ENCODE data around the gene CTNND2. TPM values are rescaled to one million over a fixed set of nuclear protein-coding genes. Genes with fewer than 3 reads are reported as not detected.

CTNND2 gene
- total and polyA plus RNA-seq, 10 of the 15 experiments (the other 5 are each of a cell fraction or from before 2014, with no cell fraction given) = 0.02 to 0.16 (median 0.04) TPM; not detected in 7

GRCh38 chr5:11329679-11330078 is 574.6 kb downstream of the CTNND2 start:
- Histone ChIP-seq H3K27me3 (replicated peaks in 1 of 2; ENCODE audit: control insufficient read depth in 2 of 2, insufficient read depth in 2 of 2, low read length in 1 of 2) (no peaks in the 10 kb centered on the region), H3K36me3 (ENCODE audit: control insufficient read depth in 2 of 2, insufficient read depth in 2 of 2, low read length in 1 of 2) (no peaks in the 10 kb centered on the region), H2AFZ (ENCODE audit: control insufficient read depth, low read depth, low read length) (no peak overlapping the region), H3K27ac (ENCODE audit: control insufficient read depth, insufficient read depth) (no peak overlapping the region), H3K4me3 (no peak overlapping the region), H3K79me2 (ENCODE audit: control insufficient read depth, insufficient read depth, low read length) (no peaks in the 10 kb centered on the region), H3K4me2 (ENCODE audit: control insufficient read depth, insufficient read depth) (no peak overlapping the region), H3K9ac (ENCODE audit: control insufficient read depth, insufficient read depth, low read length) (no peak overlapping the region), H3K4me1 (ENCODE audit: control insufficient read depth, insufficient read depth, low read length) (no peaks in the 10 kb centered on the region), H4K20me1 (ENCODE audit: control insufficient read depth, insufficient read depth) (no peaks in the 10 kb centered on the region), H3K9me3 (replicated peaks; ENCODE audit: control insufficient read depth, insufficient read depth, low read length) (no peaks in the 10 kb centered on the region; the same call in 2 of the 3 replicates)
- 50% methylated on average over 5 of the region's 5 CpGs for WGBS (ENCODE audit: insufficient coverage, insufficient replicate concordance, low lambda C conversion rate, missing lambda C conversion rate)
- SMC1A ChIA-PET (ENCODE audit: uncharacterized antibody, unreplicated experiment) = no interaction called here
- DNase-seq (ENCODE audit: low read depth, low spot score) (no peak), FAIRE-seq (no peak), ATAC-seq (no peak)
- intact Hi-C loops (cut with micrococcal nuclease; ENCODE audit: unreplicated experiment) = no loop called here
- no TSS peak for BruUV-seq (replicated peaks)
- POLR2A ChIA-PET = no interaction called here
- RAD21 ChIA-PET (ENCODE audit: unreplicated experiment) = interaction anchor here (0.7 kb wide), 1 partner anchor 485 kb away, joined by 3 read pairs; no protein-coding TSS in a partner anchor
- TF ChIP-seq RAD51 (IDR thresholded peaks at IDR 0.05) (no peak), TCF7 (IDR thresholded peaks at IDR 0.05; ENCODE audit: borderline replicate concordance) (no peak), CREB1 (IDR thresholded peaks at IDR 0.05; ENCODE audit: low read depth) (no peak), NR2C1 (IDR thresholded peaks at IDR 0.05) (no peak), STAT3 (IDR thresholded peaks at IDR 0.05; ENCODE audit: low read depth, low read length) (no peak), TBL1XR1 (IDR thresholded peaks at IDR 0.05; ENCODE audit: low read depth, low read length) (no peak), YY1 (IDR thresholded peaks at IDR 0.05; ENCODE audit: low read depth, low read length) (no peak), ZNF24 (IDR thresholded peaks at IDR 0.05) (no peak), LARP7 (IDR thresholded peaks at IDR 0.05) (no peak), MYC (IDR thresholded peaks at IDR 0.05; ENCODE audit: insufficient read depth, insufficient read length, insufficient replicate concordance, low read length, severe bottlenecking) (no peak), SKIL (IDR thresholded peaks at IDR 0.05; ENCODE audit: low read depth, poor library complexity, severe bottlenecking) (no peak), ATF2 (IDR thresholded peaks at IDR 0.05; ENCODE audit: low read length) (no peak), ESRRA (IDR thresholded peaks at IDR 0.05; ENCODE audit: low read length) (no peak), PBX3 (IDR thresholded peaks at IDR 0.05; ENCODE audit: insufficient replicate concordance, low read depth, low read length) (no peak), EGR1 (IDR thresholded peaks at IDR 0.05; ENCODE audit: borderline replicate concordance in 1 of 2, low read depth in 2 of 2, low read length in 2 of 2) (no peak), BCLAF1 (IDR thresholded peaks at IDR 0.05) (no peak), NFIC (IDR thresholded peaks at IDR 0.05; ENCODE audit: low read depth, low read length) (no peak)
- in situ Hi-C loops (cut with MboI) = no loop called here
- CTCF ChIA-PET = no interaction called here

Measured in GM12878 (cell line).